H9 (cell line): ENCODE measurements around the gene STAC. TPM values are rescaled to one million over a fixed set of nuclear protein-coding genes. Genes with fewer than 3 reads are reported as not detected.

ENCODE experiments used
- DNase-seq: peaks from one replicate; pipeline ENCODE4 v3.0.0-alpha.2; 2017
- H2AFZ ChIP-seq: one replicate; pipeline ENCODE4 v1.6.1; 2013; ENCODE audit warnings: mild to moderate bottlenecking, low read length, control low read depth, moderate library complexity
- H2AK5ac ChIP-seq: 2 replicates; pipeline ENCODE4 v1.6.1; 2013; ENCODE audit warnings: low read length, control low read depth, mixed read lengths; ENCODE audit not compliant: insufficient read length
- H2BK120ac ChIP-seq: one replicate; pipeline ENCODE4 v1.6.1; 2013; ENCODE audit warnings: low read depth, mild to moderate bottlenecking, low read length, control low read depth, inconsistent platforms; ENCODE audit not compliant: poor library complexity, severe bottlenecking
- H2BK12ac ChIP-seq: 2 replicates; pipeline ENCODE4 v1.6.1; 2013; ENCODE audit warnings: low read length, control low read depth, mixed read lengths, low read depth; ENCODE audit not compliant: insufficient read length
- H2BK15ac ChIP-seq: 2 replicates; pipeline ENCODE4 v1.6.1; 2013; ENCODE audit warnings: low read depth, low read length, control low read depth
- H2BK20ac ChIP-seq: one replicate; pipeline ENCODE4 v1.6.1; 2013; ENCODE audit warnings: low read depth, mild to moderate bottlenecking, low read length, control low read depth, inconsistent platforms; ENCODE audit not compliant: poor library complexity, severe bottlenecking
- H2BK5ac ChIP-seq: 2 replicates; pipeline ENCODE4 v1.6.1; 2013; ENCODE audit warnings: low read length, control low read depth, mixed read lengths; ENCODE audit not compliant: insufficient read length
- H3K14ac ChIP-seq: 2 replicates; pipeline ENCODE4 v1.6.1; 2013; ENCODE audit warnings: low read length, control low read depth; ENCODE audit not compliant: insufficient read depth
- H3K18ac ChIP-seq: 2 replicates; pipeline ENCODE4 v1.6.1; 2013; ENCODE audit warnings: low read depth, mild to moderate bottlenecking, mixed read lengths, low read length, control low read depth; ENCODE audit not compliant: insufficient read length
- H3K23ac ChIP-seq: 2 replicates; pipeline ENCODE4 v1.6.1; 2013; ENCODE audit warnings: low read length, control low read depth, mixed read lengths, low read depth; ENCODE audit not compliant: insufficient read length
- H3K23me2 ChIP-seq: 2 replicates; pipeline ENCODE4 v1.6.1; 2013; ENCODE audit warnings: low read depth, mild to moderate bottlenecking, mixed read lengths, low read length, control low read depth; ENCODE audit not compliant: insufficient read length, poor library complexity, severe bottlenecking
- H3K27ac ChIP-seq: 2 replicates; pipeline ENCODE4 v1.5.1; 2013; ENCODE audit warnings: low read length, control low read depth, mixed read lengths, low read depth; ENCODE audit not compliant: insufficient read length
- H3K27me3 ChIP-seq: 2 replicates; pipeline ENCODE4 v1.6.1; 2013; ENCODE audit warnings: low read length, control low read depth, inconsistent platforms; ENCODE audit not compliant: insufficient read depth
- H3K4ac ChIP-seq: 2 replicates; pipeline ENCODE4 v1.6.1; 2013; ENCODE audit warnings: low read depth, mild to moderate bottlenecking, control low read depth, inconsistent platforms, low read length, moderate library complexity
- H3K4me1 ChIP-seq: 2 replicates; pipeline ENCODE4 v1.6.1; 2013; ENCODE audit warnings: low read length, control low read depth, inconsistent platforms; ENCODE audit not compliant: insufficient read depth
- H3K4me2 ChIP-seq: 2 replicates; pipeline ENCODE4 v1.6.1; 2013; ENCODE audit warnings: low read length, control low read depth, mixed read lengths; ENCODE audit not compliant: insufficient read length, insufficient read depth
- H3K56ac ChIP-seq: 2 replicates; pipeline ENCODE4 v1.6.1; 2013; ENCODE audit warnings: low read depth, mild to moderate bottlenecking, mixed read lengths, low read length, control low read depth; ENCODE audit not compliant: insufficient read length
- H3K79me1 ChIP-seq: 2 replicates; pipeline ENCODE4 v1.6.1; 2013; ENCODE audit warnings: low read depth, mild to moderate bottlenecking, moderate library complexity, low read length, control low read depth, inconsistent platforms; ENCODE audit not compliant: insufficient read depth, poor library complexity, severe bottlenecking
- H3K79me2 ChIP-seq: 2 replicates; pipeline ENCODE4 v1.6.1; 2013; ENCODE audit warnings: low read length, control low read depth, inconsistent platforms; ENCODE audit not compliant: insufficient read depth
- H3K9ac ChIP-seq: 2 replicates; pipeline ENCODE4 v1.6.1; 2013; ENCODE audit warnings: low read length, control low read depth, mixed read lengths; ENCODE audit not compliant: insufficient read length; ENCODE audit errors: extremely low read depth
- H3K9me3 ChIP-seq: one replicate; pipeline ENCODE4 v1.6.1; 2013; ENCODE audit warnings: low read depth, low read length, inconsistent platforms; ENCODE audit not compliant: control insufficient read depth
- H3T11ph ChIP-seq: one replicate; pipeline ENCODE4 v1.6.1; 2013; ENCODE audit warnings: mild to moderate bottlenecking, low read length, control low read depth, inconsistent platforms
- H4K20me1 ChIP-seq: one replicate; pipeline ENCODE4 v1.6.1; 2013; ENCODE audit not compliant: control insufficient read depth, insufficient read length, insufficient read depth
- H4K5ac ChIP-seq: 2 replicates; pipeline ENCODE4 v1.6.1; 2013; ENCODE audit warnings: low read depth, mild to moderate bottlenecking, mixed read lengths, low read length, control low read depth; ENCODE audit not compliant: insufficient read length
- H4K8ac ChIP-seq: replicated peaks from 2 replicates; pipeline ENCODE4 v1.6.1; 2013; ENCODE audit warnings: low read length, control low read depth, mixed read lengths, low read depth; ENCODE audit not compliant: insufficient read length
- H4K91ac ChIP-seq: 2 replicates; pipeline ENCODE4 v1.6.1; 2013; ENCODE audit warnings: low read depth, mild to moderate bottlenecking, moderate library complexity, mixed read lengths, low read length, control low read depth; ENCODE audit not compliant: insufficient read length
- H3K27ac Mint-ChIP-seq, 3 experiments: 2 replicates in 2 of 3; 3 replicates in 1 of 3; pipeline ENCODE4 v1.8.0; 2020 to 2021; ENCODE audit warnings: mixed read lengths in 3 of 3, mild to moderate bottlenecking in 1 of 3, moderate library complexity in 1 of 3
- H3K27me3 Mint-ChIP-seq: 2 replicates; pipeline ENCODE4 v1.8.0; 2021; ENCODE audit warnings: low read depth, mild to moderate bottlenecking, moderate library complexity, mixed read lengths
- H3K36me3 Mint-ChIP-seq, 3 experiments: 2 replicates in 2 of 3; 3 replicates in 1 of 3; pipeline ENCODE4 v1.8.0; 2020 to 2021; ENCODE audit warnings: low read depth in 3 of 3, mixed read lengths in 3 of 3; ENCODE audit not compliant: insufficient read depth in 1 of 3
- H3K4me1 Mint-ChIP-seq, 2 experiments: 2 replicates each; pipeline ENCODE4 v1.8.0; 2020; ENCODE audit warnings: mixed read lengths in 2 of 2
- H3K4me3 Mint-ChIP-seq, 2 experiments: 2 replicates in 1 of 2; 3 replicates in 1 of 2; pipeline ENCODE4 v1.8.0; 2020 to 2021; ENCODE audit warnings: mild to moderate bottlenecking in 2 of 2, mixed read lengths in 2 of 2, moderate library complexity in 1 of 2
- H3K9me3 Mint-ChIP-seq, 2 experiments: 2 replicates in 1 of 2; 3 replicates in 1 of 2; pipeline ENCODE4 v1.8.0; 2020; ENCODE audit warnings: mild to moderate bottlenecking in 2 of 2, mixed read lengths in 2 of 2, moderate library complexity in 1 of 2
- CTCF ChIP-seq: fragments of 200-600 bp; sonication (generic); conservative IDR thresholded peaks from 3 replicates; pipeline ENCODE4 v1.8.0; 2021; ENCODE audit warnings: antibody characterized with exemption, mild to moderate bottlenecking
- WGBS: extraction: QIAGEN DNeasy Blood & Tissue Kit; methylation state at CpG from one replicate; pipeline ENCODE4 v1.1.7; 2013; ENCODE audit warnings: missing lambda C conversion rate, low lambda C conversion rate, mixed read lengths; ENCODE audit not compliant: insufficient read length; ENCODE audit errors: extremely low coverage; 5-methylcytosine and 5-hydroxymethylcytosine counted together
- total RNA-seq: library from RNA; stranded (reverse); gene quantifications from 2 replicates; pipeline ENCODE4 v1.2.1, GENCODE V29; 2021

STAC gene
- total RNA-seq, 1 experiment from 2014 or later: 3.0 TPM

GRCh38 chr3:36501616-36502015 lies 121.3 kb downstream of the STAC start:
- H3K9me3 Mint-ChIP-seq: no peaks in the 10 kb centered on the region
- Histone ChIP-seq H2AFZ (no peak overlapping the region), H2BK12ac (no peak overlapping the region), H3K9me3 (no peaks in the 10 kb centered on the region), H3T11ph (no peak overlapping the region), H4K91ac (no peak overlapping the region), H3K4me1 (no peaks in the 10 kb centered on the region), H3K79me2 (no peaks in the 10 kb centered on the region), H2BK20ac (no peak overlapping the region), H3K4me2 (no peak overlapping the region), H3K23me2 (no peaks in the 10 kb centered on the region), H3K14ac (no peak overlapping the region), H3K56ac (no peak overlapping the region), H2AK5ac (no peak overlapping the region), H2BK5ac (no peak overlapping the region), H3K79me1 (no peaks in the 10 kb centered on the region), H3K18ac (no peak overlapping the region), H4K8ac (no peak overlapping the region), H2BK120ac (no peak overlapping the region), H3K23ac (no peak overlapping the region), H2BK15ac (no peak overlapping the region), H4K20me1 (no peaks in the 10 kb centered on the region), H3K27me3 (no peaks in the 10 kb centered on the region), H3K27ac (no peak overlapping the region), H3K4ac (no peak overlapping the region), H3K9ac (no peak overlapping the region), H4K5ac (no peak overlapping the region)
- H3K4me1 Mint-ChIP-seq: no peaks in the 10 kb centered on the region
- no peak for TF ChIP-seq CTCF
- peaks cover 6 to 10% (median 6%) of the 10 kb centered on the region in 3 experiments; a peak in 5 of 7 replicates for H3K36me3 Mint-ChIP-seq
- no CpG with 5 or more reads among the region's 1 CpG for WGBS
- H3K4me3 Mint-ChIP-seq: no peak overlapping the region
- H3K27ac Mint-ChIP-seq: no peak overlapping the region
- no peak for DNase-seq
- no peaks in the 10 kb centered on the region for H3K27me3 Mint-ChIP-seq
